Measurements from ENCODE around the gene MMEL1.
A peak's percentile ranks its signal among the peaks of the same experiment; 100 is the strongest.

The MMEL1 gene

DNA sequence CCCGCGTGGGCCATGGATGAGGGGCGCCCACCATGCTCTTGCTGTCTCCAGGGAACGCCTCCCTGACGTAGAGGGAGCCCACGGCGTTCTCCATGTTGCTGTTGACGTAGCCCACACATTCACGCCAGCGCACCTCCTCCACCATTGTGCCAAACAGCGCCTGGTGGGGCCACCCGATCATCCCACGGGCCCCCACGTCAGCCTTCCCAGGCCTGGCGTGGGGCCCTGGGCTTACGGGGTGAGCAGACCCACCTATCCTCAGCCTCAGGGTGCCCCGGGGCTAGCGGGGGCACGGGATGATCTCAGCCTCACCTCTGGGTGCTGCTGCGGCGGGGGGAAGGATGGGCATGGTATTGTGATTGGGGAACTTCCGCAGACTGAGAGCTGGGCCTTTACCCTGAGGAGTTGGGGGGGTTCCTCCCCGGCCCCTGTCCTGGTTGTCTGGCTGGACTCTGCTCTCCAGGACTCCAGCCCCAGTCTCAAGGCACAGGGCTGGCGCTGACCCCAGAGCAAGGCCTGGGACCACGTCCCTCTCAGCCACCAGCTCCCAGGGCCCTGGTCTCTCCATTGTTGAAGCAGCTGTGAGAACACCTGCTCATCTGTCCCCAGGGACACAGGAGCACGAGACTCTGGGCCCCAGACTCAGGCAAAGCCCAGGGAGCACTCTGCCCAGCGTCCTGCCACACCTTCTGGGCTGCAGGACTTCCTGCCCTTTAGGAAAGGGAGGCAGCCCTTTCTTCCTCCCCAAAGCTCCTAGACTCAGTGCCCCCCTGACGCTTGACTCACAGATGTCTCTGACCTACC lies 36.1 kb downstream of the MMEL1 start:
- Histone ChIP-seq H3K4me3 (ENCODE audit: low read depth in 1 of 2, low read length in 2 of 2) (no peak overlapping the region), H3K4me1 (ENCODE audit: control insufficient read depth in 1 of 2, insufficient read depth in 2 of 2, low read length in 2 of 2) (peaks cover 17 to 19% of the 10 kb centered on the region in 2 donors), H3K27me3 (ENCODE audit: control insufficient read depth in 1 of 2, insufficient read depth in 2 of 2, low read length in 2 of 2) (no peaks in the 10 kb centered on the region), H3K36me3 (ENCODE audit: control insufficient read depth in 1 of 2, insufficient read depth in 2 of 2, low read length in 2 of 2) (no peaks in the 10 kb centered on the region), H3K9me3 (ENCODE audit: control insufficient read depth in 1 of 2, low read length in 2 of 2) (no peaks in the 10 kb centered on the region), H3K27ac (ENCODE audit: low read depth, low read length) (no peak overlapping the region), H3K9ac (ENCODE audit: low read depth in 1 of 2, low read length in 2 of 2) (no peak overlapping the region)

DNA sequence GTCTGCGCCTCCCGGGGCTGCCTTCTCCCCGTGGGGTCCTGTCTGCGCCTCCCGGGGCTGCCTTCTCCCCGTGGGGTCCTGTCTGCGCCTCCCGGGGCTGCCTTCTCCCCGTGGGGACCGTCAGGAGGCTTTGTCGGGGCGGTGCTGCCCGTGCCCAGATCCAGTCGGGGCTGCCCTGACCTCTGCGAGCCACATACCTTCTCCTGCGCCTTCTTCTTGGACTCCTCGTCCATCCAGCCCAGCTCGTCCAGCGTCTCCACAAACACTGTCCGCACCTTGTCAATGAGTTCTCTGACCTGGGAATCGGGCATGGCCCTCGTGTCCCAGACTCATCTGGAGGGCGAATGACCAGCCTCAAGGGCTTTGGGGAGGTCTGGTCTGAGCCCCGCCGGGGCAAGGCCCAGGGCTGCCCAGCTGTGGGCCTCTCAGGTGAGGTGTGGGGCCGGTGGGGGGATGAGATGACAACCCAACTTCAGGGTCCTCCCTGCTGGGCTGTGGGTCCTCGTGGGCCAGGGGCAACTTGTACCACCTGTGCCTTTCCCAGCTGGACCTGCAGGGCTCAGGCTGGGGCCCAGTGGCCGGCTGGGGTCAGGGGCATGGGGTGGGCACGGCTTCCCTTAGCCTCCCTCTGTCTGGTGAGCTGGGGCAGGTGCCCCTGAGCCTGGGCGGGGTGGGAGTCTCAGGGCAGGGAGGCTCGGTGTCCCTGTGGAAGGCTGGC lies 36.8 kb downstream of the MMEL1 start:
- Histone ChIP-seq H3K36me3 (ENCODE audit: control insufficient read depth in 1 of 2, insufficient read depth in 2 of 2, low read length in 2 of 2) (no peaks in the 10 kb centered on the region), H3K9ac (ENCODE audit: low read depth in 1 of 2, low read length in 2 of 2) (no peak overlapping the region), H3K27me3 (ENCODE audit: control insufficient read depth in 1 of 2, insufficient read depth in 2 of 2, low read length in 2 of 2) (no peaks in the 10 kb centered on the region), H3K4me3 (ENCODE audit: low read depth in 1 of 2, low read length in 2 of 2) (no peak overlapping the region), H3K4me1 (ENCODE audit: control insufficient read depth in 1 of 2, insufficient read depth in 2 of 2, low read length in 2 of 2) (peaks cover 17 to 19% of the 10 kb centered on the region in 2 donors), H3K9me3 (ENCODE audit: control insufficient read depth in 1 of 2, low read length in 2 of 2) (no peaks in the 10 kb centered on the region), H3K27ac (ENCODE audit: low read depth, low read length) (no peak overlapping the region)

DNA sequence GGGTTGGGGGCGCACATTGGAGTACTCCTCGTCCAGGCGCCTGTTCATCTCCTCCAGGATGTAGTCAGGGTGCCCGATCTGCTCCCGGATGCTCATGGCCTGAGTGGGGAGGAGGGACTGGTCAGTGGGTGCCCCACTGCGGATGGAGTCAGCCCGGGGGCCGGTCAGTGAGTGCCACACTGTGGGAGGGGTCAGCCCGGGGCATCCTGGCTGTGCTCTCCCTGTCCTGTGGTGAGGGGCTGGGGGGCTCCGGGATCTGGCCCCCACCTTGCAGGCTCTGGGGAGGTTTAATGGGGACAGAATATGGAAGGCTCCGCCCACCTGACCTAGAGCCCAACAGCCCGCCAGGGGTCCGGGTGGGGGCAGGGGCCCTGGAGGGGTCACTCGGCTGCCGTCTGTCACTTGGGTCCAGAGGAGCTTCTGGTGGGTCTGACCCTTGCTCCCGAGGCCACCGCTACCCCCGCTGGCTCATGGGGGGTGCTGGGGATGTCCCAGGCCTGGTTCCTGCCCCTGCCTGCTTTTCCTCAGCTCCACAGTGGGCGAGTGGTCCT lies 37.5 kb downstream of the MMEL1 start:
- no peak overlapping the region for H3K4me3 ChIP-seq (ENCODE audit: low read depth in 1 of 2, low read length in 2 of 2)
- no peaks in the 10 kb centered on the region for H3K9me3 ChIP-seq (ENCODE audit: control insufficient read depth in 1 of 2, low read length in 2 of 2)
- no peaks in the 10 kb centered on the region for H3K27me3 ChIP-seq (ENCODE audit: control insufficient read depth in 1 of 2, insufficient read depth in 2 of 2, low read length in 2 of 2)
- H3K27ac ChIP-seq (ENCODE audit: low read depth, low read length) = no peak overlapping the region
- peaks cover 17 to 19% of the 10 kb centered on the region in 2 donors for H3K4me1 ChIP-seq (ENCODE audit: control insufficient read depth in 1 of 2, insufficient read depth in 2 of 2, low read length in 2 of 2)
- peaks cover 0 to 5% of the 10 kb centered on the region in 2 donors for H3K36me3 ChIP-seq (ENCODE audit: control insufficient read depth in 1 of 2, insufficient read depth in 2 of 2, low read length in 2 of 2)
- no peak overlapping the region for H3K9ac ChIP-seq (ENCODE audit: low read depth in 1 of 2, low read length in 2 of 2)

DNA sequence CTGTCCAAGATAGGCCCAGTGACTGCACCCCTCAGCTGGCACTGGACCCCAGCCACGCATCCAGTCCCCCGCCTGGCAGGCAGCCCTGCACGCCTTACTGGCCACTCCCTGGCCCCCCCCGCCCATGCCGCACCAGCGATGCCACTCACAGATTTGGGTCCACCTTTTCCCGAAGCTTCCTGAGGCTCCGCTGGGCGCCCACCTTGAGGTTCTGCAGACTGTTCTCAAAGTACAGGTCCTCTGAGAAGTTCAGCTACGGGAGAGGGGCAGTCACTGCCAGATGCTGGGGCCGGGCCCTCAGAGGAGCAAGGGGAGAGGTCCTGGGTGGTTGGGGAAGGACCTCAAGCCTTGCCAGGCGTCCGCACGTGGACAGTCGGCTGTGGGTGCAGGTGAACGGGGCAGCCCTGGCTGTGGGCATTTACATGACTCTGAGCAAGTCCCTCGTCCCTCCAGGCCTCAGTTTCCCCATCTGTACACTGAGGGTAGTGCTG lies 38.1 kb downstream of the MMEL1 start:
- H3K9ac ChIP-seq (ENCODE audit: low read depth in 1 of 2, low read length in 2 of 2) = no peak overlapping the region

DNA sequence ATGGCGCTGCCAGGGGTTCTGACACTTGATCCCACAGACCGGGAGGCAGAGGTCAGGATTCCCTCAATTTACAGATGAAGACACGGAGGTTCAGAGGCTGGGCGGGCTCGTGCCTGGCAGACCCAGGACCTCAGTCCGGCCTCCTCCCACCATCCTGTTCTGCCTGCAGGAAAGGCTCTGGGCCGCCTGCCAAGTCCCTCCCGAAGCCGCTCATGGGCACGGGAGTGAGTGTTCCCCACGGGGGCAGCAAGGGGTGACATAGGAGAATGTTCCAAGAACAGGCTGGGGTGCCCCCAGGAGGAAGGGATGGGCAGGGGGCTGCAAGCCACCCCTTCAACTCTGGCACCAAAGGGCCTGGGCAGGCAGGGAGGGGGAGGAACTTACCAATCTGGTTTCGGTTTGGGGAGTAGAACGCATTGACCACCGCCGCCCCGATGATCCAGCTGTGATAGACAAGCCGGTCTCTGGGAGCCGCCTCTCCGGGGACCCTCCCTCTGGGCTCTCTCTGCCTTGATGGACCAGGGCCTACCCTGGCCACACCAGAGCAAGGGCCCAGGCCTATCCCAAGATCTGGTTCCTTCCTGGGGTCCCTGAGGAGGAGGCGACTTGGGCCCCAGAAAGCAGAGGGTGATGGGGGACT lies 38.7 kb downstream of the MMEL1 start:
- Histone ChIP-seq H3K36me3 (ENCODE audit: control insufficient read depth in 1 of 2, insufficient read depth in 2 of 2, low read length in 2 of 2) (peaks cover 0 to 14% of the 10 kb centered on the region in 2 donors), H3K4me1 (ENCODE audit: control insufficient read depth in 1 of 2, insufficient read depth in 2 of 2, low read length in 2 of 2) (peaks cover 17 to 19% of the 10 kb centered on the region in 2 donors), H3K27ac (ENCODE audit: low read depth, low read length) (no peak overlapping the region), H3K9ac (ENCODE audit: low read depth in 1 of 2, low read length in 2 of 2) (peak overlapping the region in 1 of 2 donors; percentile 43), H3K4me3 (ENCODE audit: low read depth in 1 of 2, low read length in 2 of 2) (peak overlapping the region; percentile 45 to 65), H3K9me3 (ENCODE audit: control insufficient read depth in 1 of 2, low read length in 2 of 2) (no peaks in the 10 kb centered on the region), H3K27me3 (ENCODE audit: control insufficient read depth in 1 of 2, insufficient read depth in 2 of 2, low read length in 2 of 2) (no peaks in the 10 kb centered on the region)

More for the DNA sequence above, 38.1 kb downstream of the MMEL1 start:
- Histone ChIP-seq H3K27me3 (ENCODE audit: control insufficient read depth in 1 of 2, insufficient read depth in 2 of 2, low read length in 2 of 2) (no peaks in the 10 kb centered on the region), H3K36me3 (ENCODE audit: control insufficient read depth in 1 of 2, insufficient read depth in 2 of 2, low read length in 2 of 2) (peaks cover 0 to 10% of the 10 kb centered on the region in 2 donors), H3K4me3 (ENCODE audit: low read depth in 1 of 2, low read length in 2 of 2) (no peak overlapping the region), H3K27ac (ENCODE audit: low read depth, low read length) (no peak overlapping the region), H3K4me1 (ENCODE audit: control insufficient read depth in 1 of 2, insufficient read depth in 2 of 2, low read length in 2 of 2) (peaks cover 17 to 19% of the 10 kb centered on the region in 2 donors), H3K9me3 (ENCODE audit: control insufficient read depth in 1 of 2, low read length in 2 of 2) (no peaks in the 10 kb centered on the region)

DNA sequence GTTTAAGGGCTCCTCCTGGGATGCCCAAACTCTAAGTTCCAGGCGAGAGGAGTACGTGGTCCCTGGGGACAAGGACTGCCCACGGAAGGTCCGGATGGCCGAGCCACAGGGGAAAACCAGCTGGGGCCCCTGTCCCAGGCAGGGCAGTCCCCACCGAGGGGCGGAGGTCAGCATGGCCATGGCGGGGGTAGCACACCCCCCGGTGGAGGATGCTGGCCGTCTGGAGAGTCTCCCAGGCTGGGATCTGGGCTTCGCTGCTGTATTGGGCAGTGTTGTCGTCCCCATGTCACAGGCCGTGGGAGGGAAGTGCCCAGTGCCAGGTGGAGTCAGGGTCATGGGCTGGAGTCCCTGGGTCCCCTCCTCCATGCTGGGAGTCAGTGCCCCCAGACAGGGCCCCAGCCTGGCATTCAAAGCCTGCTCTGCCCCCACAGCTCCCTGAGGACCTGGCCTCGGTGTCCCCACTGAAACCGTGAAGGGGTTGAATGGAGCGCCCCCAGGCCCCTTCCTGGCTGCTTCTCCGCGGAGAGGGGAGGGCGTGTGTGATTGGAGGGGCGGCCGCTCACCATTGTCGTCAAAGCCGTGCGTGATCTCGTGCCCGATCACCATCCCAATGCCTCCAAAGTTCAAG lies 39.5 kb downstream of the MMEL1 start:
- H3K9me3 ChIP-seq (ENCODE audit: control insufficient read depth in 1 of 2, low read length in 2 of 2) = no peaks in the 10 kb centered on the region
- peak overlapping the region in 1 of 2 donors; percentile 65 for H3K4me3 ChIP-seq (ENCODE audit: low read depth in 1 of 2, low read length in 2 of 2)
- H3K36me3 ChIP-seq (ENCODE audit: control insufficient read depth in 1 of 2, insufficient read depth in 2 of 2, low read length in 2 of 2) = peaks cover 0 to 19% of the 10 kb centered on the region in 2 donors
- H3K27me3 ChIP-seq (ENCODE audit: control insufficient read depth in 1 of 2, insufficient read depth in 2 of 2, low read length in 2 of 2) = no peaks in the 10 kb centered on the region
- peak overlapping the region in 1 of 2 donors; percentile 43 for H3K9ac ChIP-seq (ENCODE audit: low read depth in 1 of 2, low read length in 2 of 2)
- H3K27ac ChIP-seq (ENCODE audit: low read depth, low read length) = no peak overlapping the region
- H3K4me1 ChIP-seq (ENCODE audit: control insufficient read depth in 1 of 2, insufficient read depth in 2 of 2, low read length in 2 of 2) = peaks cover 17 to 26% of the 10 kb centered on the region in 2 donors

DNA sequence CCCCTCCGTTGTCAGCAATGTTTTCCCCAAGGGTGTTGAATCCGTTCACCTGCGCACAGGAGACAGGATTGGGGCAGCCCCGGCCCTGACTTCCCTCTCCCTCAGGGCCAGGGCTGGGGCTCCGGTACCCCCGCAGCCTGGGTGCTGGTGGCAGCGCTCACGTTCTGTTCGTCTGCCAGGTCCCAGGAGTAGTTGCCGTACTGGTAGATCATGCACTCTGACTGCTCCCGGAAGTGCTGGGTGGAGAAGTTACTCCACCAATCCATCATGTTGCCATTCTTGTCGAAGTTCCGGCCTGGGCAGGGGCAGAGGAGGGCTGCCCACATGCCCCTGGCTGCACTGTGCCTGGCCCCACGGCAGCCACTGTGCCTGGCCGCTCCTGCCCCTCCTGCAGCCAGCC lies 40.1 kb downstream of the MMEL1 start:
- H3K9ac ChIP-seq (ENCODE audit: low read depth in 1 of 2, low read length in 2 of 2) = peak overlapping the region in 1 of 2 donors; percentile 38
- no peak overlapping the region for H3K27ac ChIP-seq (ENCODE audit: low read depth, low read length)
- H3K27me3 ChIP-seq (ENCODE audit: control insufficient read depth in 1 of 2, insufficient read depth in 2 of 2, low read length in 2 of 2) = no peaks in the 10 kb centered on the region

DNA sequence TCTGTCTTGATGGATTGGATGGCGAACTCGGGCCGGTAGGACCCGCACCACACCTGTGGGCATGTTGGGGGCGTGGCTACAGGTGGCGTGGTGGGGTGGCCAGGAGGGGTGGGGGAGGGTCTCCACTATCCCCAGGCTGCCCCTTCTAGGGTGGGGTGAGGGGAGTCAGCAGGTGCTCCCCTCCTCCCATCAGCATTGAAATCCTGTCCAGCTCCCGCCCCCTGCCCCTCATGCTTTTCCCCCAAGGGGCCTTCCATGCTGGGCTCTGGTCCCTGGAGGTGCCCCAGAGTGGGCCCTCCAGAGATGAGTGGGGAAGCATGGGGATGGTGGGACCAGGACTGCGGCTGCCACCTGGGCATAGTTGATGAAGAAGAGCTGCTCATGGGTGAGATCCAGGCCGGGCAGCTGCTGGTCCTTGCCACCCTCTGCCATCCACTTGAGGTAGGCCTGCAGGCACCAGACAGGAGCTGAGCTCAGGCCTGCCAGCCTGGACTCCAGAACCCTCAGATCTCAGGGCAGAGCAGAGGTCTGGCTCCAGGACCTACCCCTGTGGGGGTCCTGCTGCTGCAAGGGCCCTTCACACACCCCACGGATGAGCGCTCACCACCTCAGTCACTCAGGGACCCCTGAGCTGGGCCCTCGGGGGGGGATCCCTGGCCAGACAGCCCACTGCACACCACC lies 41.1 kb downstream of the MMEL1 start:
- Histone ChIP-seq H3K9ac (ENCODE audit: low read depth in 1 of 2, low read length in 2 of 2) (no peak overlapping the region), H3K4me1 (ENCODE audit: control insufficient read depth in 1 of 2, insufficient read depth in 2 of 2, low read length in 2 of 2) (peaks cover 22 to 37% of the 10 kb centered on the region in 2 donors), H3K27ac (ENCODE audit: low read depth, low read length) (no peak overlapping the region), H3K9me3 (ENCODE audit: control insufficient read depth in 1 of 2, low read length in 2 of 2) (no peaks in the 10 kb centered on the region), H3K27me3 (ENCODE audit: control insufficient read depth in 1 of 2, insufficient read depth in 2 of 2, low read length in 2 of 2) (no peaks in the 10 kb centered on the region), H3K36me3 (ENCODE audit: control insufficient read depth in 1 of 2, insufficient read depth in 2 of 2, low read length in 2 of 2) (peaks cover 0 to 19% of the 10 kb centered on the region in 2 donors), H3K4me3 (ENCODE audit: low read depth in 1 of 2, low read length in 2 of 2) (no peak overlapping the region)

More for the DNA sequence above, 40.1 kb downstream of the MMEL1 start:
- Histone ChIP-seq H3K36me3 (ENCODE audit: control insufficient read depth in 1 of 2, insufficient read depth in 2 of 2, low read length in 2 of 2) (peaks cover 0 to 19% of the 10 kb centered on the region in 2 donors), H3K4me3 (ENCODE audit: low read depth in 1 of 2, low read length in 2 of 2) (peak overlapping the region in 1 of 2 donors; percentile 40), H3K9me3 (ENCODE audit: control insufficient read depth in 1 of 2, low read length in 2 of 2) (no peaks in the 10 kb centered on the region), H3K4me1 (ENCODE audit: control insufficient read depth in 1 of 2, insufficient read depth in 2 of 2, low read length in 2 of 2) (peaks cover 17 to 32% of the 10 kb centered on the region in 2 donors)

DNA sequence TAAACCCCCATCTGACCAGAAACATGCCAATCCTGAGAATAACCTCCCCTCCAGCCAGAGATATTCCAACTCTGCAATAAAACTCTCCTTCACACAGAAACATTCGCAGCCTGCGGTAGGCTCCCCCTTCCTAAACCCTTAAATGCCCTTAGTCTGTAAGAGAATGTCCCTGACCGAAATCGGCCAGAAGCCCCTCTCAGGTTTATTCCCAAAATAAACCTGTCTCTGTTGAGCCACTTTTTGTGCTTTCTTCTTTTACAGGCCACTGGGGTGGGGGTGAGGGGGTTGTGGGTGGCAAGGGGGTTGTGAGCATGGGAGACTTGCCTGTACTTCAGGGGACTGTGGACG lies 41.6 kb downstream of the MMEL1 start:
- Histone ChIP-seq H3K27me3 (ENCODE audit: control insufficient read depth in 1 of 2, insufficient read depth in 2 of 2, low read length in 2 of 2) (no peaks in the 10 kb centered on the region), H3K9ac (ENCODE audit: low read depth in 1 of 2, low read length in 2 of 2) (no peak overlapping the region), H3K27ac (ENCODE audit: low read depth, low read length) (no peak overlapping the region), H3K4me1 (ENCODE audit: control insufficient read depth in 1 of 2, insufficient read depth in 2 of 2, low read length in 2 of 2) (peaks cover 22 to 37% of the 10 kb centered on the region in 2 donors), H3K9me3 (ENCODE audit: control insufficient read depth in 1 of 2, low read length in 2 of 2) (no peaks in the 10 kb centered on the region), H3K36me3 (ENCODE audit: control insufficient read depth in 1 of 2, insufficient read depth in 2 of 2, low read length in 2 of 2) (peaks cover 0 to 19% of the 10 kb centered on the region in 2 donors), H3K4me3 (ENCODE audit: low read depth in 1 of 2, low read length in 2 of 2) (no peak overlapping the region)
